ENCODE measurements around the gene HSD11B1L.

Gene HSD11B1L, protein sequence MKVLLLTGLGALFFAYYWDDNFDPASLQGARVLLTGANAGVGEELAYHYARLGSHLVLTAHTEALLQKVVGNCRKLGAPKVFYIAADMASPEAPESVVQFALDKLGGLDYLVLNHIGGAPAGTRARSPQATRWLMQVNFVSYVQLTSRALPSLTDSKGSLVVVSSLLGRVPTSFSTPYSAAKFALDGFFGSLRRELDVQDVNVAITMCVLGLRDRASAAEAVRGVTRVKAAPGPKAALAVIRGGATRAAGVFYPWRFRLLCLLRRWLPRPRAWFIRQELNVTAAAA
- long read RNA-seq, partial matches to known transcripts, result 5 of 11 reads
- long read RNA-seq, other reads (novel, unspliced or antisense), result 1 of 11 reads

DNA sequence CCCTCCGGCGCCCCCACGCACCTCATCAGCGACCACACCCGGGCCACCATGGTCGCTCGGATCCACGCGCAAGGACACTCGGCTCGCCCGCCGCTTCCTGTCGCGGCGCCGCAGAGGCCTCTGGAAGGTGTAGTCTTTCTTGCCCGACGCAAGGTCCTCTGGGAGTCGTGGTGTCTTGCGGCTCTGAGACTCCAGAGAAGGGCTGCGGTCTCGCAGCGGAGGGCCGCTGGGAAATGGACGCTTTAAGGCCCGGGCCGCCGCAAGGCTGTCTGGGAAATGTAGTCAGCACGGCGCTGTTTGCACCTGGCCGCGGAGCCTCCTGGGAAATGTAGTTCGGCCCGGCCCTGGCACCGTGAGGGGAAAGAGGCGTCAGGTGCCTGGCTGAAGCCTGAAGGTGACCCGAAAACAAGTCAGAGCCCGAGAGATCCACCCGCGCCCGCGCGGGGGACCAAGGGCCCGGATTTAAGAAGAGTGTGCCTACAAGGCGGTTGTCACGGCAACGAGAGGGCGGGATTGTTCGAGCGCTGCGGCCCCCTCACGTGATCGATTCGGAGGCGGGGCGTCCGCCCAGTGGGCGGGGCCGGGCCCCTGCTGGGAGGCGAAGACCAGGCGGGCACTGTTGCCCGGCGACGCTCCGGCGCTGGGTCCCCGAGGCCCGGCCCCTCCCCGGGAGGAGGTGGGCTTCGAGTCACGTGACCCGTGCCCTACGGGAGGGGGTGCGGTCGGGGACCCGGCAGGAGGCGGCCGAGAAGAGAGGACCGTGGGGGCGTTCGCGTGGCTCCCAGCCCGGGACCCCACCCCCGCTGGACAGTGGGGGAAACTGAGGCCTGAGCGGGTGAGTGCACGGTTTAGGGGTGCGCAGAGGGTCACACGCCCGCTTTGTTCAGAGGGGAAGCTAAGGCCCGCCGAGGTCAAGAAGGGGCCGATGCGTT is at the start of gene HSD11B1L, which contains the start of gene MICOS13:
TSS of gene HSD11B1L (plus strand) at position 591 of the 932 bp plus-strand sequence. CDS start 3,806 bp downstream, outside the sequence.
TSS of gene MICOS13 (minus strand) at position 80 of the 932 bp plus-strand sequence. CDS start at position 50, 30 bp downstream.
- Histone ChIP-seq H3K27me3 (ENCODE audit: insufficient read depth, poor library complexity, severe bottlenecking) (no peaks in the 10 kb centered on the region), H3K4me3 (replicated peaks; ENCODE audit: insufficient read depth, low read length) (peak within 1 kb of the TSS; percentile 97), H3K27ac (replicated peaks) (peak within 1 kb of the TSS; percentile 90)
- DNase-seq (ENCODE audit: low read depth in 1 of 2, low spot score in 1 of 2), result peak; percentile 98 to 99
- TF ChIP-seq, protein P1, sequence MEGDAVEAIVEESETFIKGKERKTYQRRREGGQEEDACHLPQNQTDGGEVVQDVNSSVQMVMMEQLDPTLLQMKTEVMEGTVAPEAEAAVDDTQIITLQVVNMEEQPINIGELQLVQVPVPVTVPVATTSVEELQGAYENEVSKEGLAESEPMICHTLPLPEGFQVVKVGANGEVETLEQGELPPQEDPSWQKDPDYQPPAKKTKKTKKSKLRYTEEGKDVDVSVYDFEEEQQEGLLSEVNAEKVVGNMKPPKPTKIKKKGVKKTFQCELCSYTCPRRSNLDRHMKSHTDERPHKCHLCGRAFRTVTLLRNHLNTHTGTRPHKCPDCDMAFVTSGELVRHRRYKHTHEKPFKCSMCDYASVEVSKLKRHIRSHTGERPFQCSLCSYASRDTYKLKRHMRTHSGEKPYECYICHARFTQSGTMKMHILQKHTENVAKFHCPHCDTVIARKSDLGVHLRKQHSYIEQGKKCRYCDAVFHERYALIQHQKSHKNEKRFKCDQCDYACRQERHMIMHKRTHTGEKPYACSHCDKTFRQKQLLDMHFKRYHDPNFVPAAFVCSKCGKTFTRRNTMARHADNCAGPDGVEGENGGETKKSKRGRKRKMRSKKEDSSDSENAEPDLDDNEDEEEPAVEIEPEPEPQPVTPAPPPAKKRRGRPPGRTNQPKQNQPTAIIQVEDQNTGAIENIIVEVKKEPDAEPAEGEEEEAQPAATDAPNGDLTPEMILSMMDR (IDR thresholded peaks at IDR 0.05; ENCODE audit: insufficient read depth, low read length), result no peak
- TF ChIP-seq GABPA (IDR thresholded peaks at IDR 0.05; ENCODE audit: low read depth) (peak; percentile 75), POLR2AphosphoS5 (IDR thresholded peaks at IDR 0.05; ENCODE audit: low read depth) (peak; percentile 71)

DNA sequence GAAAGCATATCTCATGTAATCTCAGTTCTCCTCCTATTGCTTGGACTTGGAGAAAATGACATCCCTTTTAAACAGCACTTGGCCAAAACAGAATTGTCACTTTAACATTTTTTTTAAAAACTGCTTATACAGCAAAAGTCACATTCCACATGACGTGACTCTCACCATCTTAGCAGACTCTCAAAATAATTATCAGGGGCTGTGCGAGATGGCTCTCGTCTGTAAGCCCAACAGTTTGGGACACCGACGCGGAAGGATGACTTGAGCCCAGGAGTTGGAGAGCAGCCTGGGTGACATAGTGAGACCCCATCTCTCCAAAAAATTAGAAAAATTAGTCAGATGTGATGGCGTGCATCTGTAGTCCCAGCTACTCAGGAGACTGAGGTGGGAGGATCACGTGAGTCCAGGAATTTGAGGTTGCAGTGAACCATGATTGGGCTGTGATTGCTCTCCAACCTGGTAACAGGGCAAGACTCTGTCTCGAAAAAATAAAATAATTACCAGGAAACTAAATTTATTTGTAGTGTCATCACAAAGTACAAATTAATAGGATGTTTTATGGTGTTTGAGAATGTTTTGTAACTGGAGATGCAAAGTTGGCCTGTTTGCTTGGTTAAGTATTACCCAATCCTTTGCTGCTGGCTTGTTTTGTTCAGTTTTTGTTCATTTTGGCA is 49.1 kb upstream of the HSD11B1L start:
- DNase-seq (ENCODE audit: low read depth in 1 of 2, low spot score in 1 of 2), result no peak
- TF ChIP-seq, protein P2, sequence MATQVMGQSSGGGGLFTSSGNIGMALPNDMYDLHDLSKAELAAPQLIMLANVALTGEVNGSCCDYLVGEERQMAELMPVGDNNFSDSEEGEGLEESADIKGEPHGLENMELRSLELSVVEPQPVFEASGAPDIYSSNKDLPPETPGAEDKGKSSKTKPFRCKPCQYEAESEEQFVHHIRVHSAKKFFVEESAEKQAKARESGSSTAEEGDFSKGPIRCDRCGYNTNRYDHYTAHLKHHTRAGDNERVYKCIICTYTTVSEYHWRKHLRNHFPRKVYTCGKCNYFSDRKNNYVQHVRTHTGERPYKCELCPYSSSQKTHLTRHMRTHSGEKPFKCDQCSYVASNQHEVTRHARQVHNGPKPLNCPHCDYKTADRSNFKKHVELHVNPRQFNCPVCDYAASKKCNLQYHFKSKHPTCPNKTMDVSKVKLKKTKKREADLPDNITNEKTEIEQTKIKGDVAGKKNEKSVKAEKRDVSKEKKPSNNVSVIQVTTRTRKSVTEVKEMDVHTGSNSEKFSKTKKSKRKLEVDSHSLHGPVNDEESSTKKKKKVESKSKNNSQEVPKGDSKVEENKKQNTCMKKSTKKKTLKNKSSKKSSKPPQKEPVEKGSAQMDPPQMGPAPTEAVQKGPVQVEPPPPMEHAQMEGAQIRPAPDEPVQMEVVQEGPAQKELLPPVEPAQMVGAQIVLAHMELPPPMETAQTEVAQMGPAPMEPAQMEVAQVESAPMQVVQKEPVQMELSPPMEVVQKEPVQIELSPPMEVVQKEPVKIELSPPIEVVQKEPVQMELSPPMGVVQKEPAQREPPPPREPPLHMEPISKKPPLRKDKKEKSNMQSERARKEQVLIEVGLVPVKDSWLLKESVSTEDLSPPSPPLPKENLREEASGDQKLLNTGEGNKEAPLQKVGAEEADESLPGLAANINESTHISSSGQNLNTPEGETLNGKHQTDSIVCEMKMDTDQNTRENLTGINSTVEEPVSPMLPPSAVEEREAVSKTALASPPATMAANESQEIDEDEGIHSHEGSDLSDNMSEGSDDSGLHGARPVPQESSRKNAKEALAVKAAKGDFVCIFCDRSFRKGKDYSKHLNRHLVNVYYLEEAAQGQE (IDR thresholded peaks at IDR 0.05; ENCODE audit: insufficient replicate concordance, low read depth), result no peak
- TF ChIP-seq, protein P1 (IDR thresholded peaks at IDR 0.05; ENCODE audit: insufficient read depth, low read length), result no peak
- TF ChIP-seq SPI1 (IDR thresholded peaks at IDR 0.05; ENCODE audit: borderline replicate concordance, low read depth) (no peak), GABPA (IDR thresholded peaks at IDR 0.05; ENCODE audit: low read depth) (no peak), POLR2AphosphoS5 (IDR thresholded peaks at IDR 0.05; ENCODE audit: low read depth) (no peak)
- H3K27me3 ChIP-seq (ENCODE audit: insufficient read depth, poor library complexity, severe bottlenecking), result no peaks in the 10 kb centered on the region
- H3K27ac ChIP-seq (replicated peaks), result no peak overlapping the region
- no peak overlapping the region for H3K4me3 ChIP-seq (replicated peaks; ENCODE audit: insufficient read depth, low read length)

DNA sequence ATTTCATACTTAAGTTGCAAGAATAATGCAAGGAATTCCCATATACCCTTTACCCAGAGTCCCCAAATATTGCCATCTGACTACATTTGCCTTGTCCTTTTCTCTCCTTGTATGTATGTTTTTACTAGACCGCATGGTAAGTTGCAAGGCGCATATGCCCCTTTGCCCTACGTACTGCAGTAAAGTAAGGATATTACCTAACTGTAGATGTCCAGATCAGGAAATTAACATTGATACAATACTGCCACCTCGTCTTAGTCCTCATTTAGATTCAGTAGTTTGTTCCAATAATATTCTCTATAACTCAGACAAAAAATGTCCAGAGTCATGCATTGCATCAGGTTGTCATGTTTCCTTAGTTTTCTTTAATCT is 48.6 kb upstream of the HSD11B1L start:
- TF ChIP-seq GABPA (IDR thresholded peaks at IDR 0.05; ENCODE audit: low read depth) (no peak), SPI1 (IDR thresholded peaks at IDR 0.05; ENCODE audit: borderline replicate concordance, low read depth) (no peak)
- TF ChIP-seq, protein P1 (IDR thresholded peaks at IDR 0.05; ENCODE audit: insufficient read depth, low read length), result no peak
- Histone ChIP-seq H3K4me3 (replicated peaks; ENCODE audit: insufficient read depth, low read length) (no peak overlapping the region), H3K27ac (replicated peaks) (0 out of 2 replicates have a peak overlapping the region, but pooled peaks have one; percentile 4), H3K27me3 (ENCODE audit: insufficient read depth, poor library complexity, severe bottlenecking) (no peaks in the 10 kb centered on the region)
- DNase-seq (ENCODE audit: low read depth in 1 of 2, low spot score in 1 of 2), result no peak

DNA sequence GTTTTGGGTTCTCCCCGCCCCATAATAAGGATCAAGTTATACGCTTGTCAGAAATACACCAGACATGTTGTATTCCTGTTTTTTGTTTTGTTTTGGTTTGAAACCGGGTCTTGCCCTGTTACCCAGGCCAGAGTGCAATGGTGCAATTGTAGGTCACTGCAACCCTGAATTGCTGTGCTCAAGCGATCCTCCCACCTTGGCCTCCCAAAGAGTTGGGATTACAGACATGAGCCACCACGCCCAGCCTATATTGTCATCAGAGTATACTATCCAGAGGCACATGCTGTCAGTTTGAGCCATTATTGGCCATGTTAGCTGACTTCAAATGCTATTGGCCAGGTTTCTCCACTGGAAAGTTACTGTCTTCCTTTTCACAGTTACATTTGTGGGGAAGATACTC is 48.2 kb upstream of the HSD11B1L start:
- H3K27me3 ChIP-seq (ENCODE audit: insufficient read depth, poor library complexity, severe bottlenecking), result no peaks in the 10 kb centered on the region
- no peak overlapping the region for H3K4me3 ChIP-seq (replicated peaks; ENCODE audit: insufficient read depth, low read length)
- no peak for TF ChIP-seq GABPA (IDR thresholded peaks at IDR 0.05; ENCODE audit: low read depth)
- TF ChIP-seq, protein P2 (IDR thresholded peaks at IDR 0.05; ENCODE audit: insufficient replicate concordance, low read depth), result no peak
- no peak for TF ChIP-seq SPI1 (IDR thresholded peaks at IDR 0.05; ENCODE audit: borderline replicate concordance, low read depth)
- TF ChIP-seq, protein P1 (IDR thresholded peaks at IDR 0.05; ENCODE audit: insufficient read depth, low read length), result no peak
- no peak for TF ChIP-seq POLR2AphosphoS5 (IDR thresholded peaks at IDR 0.05; ENCODE audit: low read depth)
- no peak overlapping the region; the same call in 1 of the 2 replicates for H3K27ac ChIP-seq (replicated peaks)
- DNase-seq (ENCODE audit: low read depth in 1 of 2, low spot score in 1 of 2), result no peak

Measured in HL-60 (cell line).